HG02571 (cell line): Measurements from ENCODE around the gene GPR176.
A peak's percentile ranks its signal among the peaks of the same experiment; 100 is the strongest.

Source experiments
- ATAC-seq: cut with Tn5 transposase; IDR thresholded peaks from one replicate; pipeline ENCODE4 v1.9.1; 2021; ENCODE audit warnings: mild to moderate bottlenecking, moderate library complexity; ENCODE audit not compliant: unreplicated experiment

The GPR176 gene

DNA sequence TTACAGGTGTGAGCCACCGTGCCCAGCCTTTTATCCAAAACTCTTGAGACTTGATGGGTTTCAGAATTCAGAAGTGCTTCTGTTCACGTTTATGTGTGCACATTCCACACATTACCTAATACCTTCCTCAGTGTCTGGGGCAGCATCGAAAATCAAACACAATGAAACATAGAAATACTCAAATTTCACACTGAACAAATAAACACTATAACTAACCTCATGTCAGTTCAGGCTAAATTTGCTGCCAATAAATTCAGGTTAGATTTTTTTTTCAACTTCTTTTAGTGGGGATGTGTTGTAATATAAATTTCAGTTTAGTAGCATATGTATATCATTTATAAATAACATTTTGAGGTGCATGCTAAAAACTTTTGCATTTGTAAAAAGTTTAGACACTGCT lies 16.6 kb upstream of the GPR176 start:
- no peak for ATAC-seq

DNA sequence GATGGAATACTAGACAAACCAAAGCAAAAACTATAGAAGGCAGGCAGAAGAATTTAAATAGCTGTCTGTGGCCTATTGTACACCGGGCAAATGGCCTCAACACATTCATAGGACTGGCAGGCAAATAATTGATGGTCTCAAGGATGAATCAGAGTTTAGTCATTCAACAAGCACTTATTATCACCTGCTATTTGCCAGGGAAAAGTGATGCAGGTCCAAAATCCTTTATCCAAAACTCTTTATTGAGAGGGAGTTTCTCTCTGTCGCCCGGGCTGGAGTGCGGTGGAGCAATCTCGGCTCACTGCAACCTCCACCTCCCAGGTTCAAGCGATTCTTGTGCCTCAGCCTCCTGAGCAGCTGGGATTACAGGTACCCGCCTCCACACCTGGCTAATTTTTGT lies 16.1 kb upstream of the GPR176 start:
- no peak for ATAC-seq

DNA sequence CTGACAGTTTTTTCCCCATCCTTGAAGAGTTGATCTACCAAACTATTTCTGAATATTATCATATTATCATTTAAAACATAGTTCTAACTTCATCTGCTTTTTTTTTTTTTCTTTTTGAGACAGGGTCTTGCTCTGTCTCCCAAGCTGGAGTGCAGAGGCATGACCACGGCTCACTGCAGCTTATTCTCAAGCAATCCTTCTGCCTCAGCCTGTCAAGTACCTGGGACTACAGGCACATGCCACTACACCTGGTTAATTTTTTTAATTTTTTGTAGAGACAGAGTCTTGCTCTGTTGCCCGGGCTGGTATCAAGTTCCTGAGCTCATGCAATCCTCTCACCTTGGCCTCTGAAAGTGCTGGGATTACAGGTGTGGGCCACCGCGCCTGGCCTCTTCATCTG lies 15.2 kb upstream of the GPR176 start:
- no peak for ATAC-seq

- ATAC-seq = peak; percentile 9
Observed at GRCh38 chr15:39934397-39935071, 14.5 kb upstream of the GPR176 start.

- no peak for ATAC-seq
Observed at GRCh38 chr15:39931615-39932014, 11.5 kb upstream of the GPR176 start.

- ATAC-seq = no peak
Observed at GRCh38 chr15:39926526-39926925, 6.5 kb upstream of the GPR176 start.

DNA sequence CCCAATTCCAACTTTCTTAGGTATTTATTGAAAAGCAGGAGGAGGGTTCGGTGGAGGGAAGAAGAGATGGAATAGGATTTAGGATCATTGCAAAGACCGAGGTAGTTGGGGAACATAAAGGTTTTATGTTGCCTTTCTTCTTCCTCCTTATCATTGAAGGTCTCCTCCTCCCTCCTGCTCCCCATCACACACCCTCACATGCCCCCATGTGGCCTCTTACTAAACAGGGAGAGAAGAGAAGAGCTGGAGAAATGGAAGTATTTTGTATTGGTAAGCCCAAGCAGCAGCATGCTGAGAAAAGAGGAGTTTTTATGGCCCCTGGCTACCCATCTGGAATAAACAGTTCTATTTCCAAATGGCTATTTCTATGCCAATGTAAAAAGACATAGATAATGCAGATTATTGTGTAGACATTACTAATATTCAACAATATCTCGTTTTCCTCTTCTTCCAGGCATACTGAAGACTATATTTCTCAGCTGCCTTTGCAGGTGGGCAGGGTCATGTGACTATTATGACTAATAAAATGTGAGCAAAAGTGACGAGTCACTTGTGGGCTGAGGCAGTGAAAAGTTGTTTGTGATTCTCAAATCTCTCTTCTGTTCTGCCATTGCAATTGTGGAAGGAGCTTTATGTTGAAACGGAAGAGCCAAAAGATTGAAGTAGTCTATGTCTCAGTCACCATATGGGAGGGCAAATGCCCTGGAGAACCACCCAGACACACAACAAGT lies 5.2 kb upstream of the GPR176 start:
- no peak for ATAC-seq

- ATAC-seq = no peak
Observed at GRCh38 chr15:39924437-39924836, 4.4 kb upstream of the GPR176 start.

DNA sequence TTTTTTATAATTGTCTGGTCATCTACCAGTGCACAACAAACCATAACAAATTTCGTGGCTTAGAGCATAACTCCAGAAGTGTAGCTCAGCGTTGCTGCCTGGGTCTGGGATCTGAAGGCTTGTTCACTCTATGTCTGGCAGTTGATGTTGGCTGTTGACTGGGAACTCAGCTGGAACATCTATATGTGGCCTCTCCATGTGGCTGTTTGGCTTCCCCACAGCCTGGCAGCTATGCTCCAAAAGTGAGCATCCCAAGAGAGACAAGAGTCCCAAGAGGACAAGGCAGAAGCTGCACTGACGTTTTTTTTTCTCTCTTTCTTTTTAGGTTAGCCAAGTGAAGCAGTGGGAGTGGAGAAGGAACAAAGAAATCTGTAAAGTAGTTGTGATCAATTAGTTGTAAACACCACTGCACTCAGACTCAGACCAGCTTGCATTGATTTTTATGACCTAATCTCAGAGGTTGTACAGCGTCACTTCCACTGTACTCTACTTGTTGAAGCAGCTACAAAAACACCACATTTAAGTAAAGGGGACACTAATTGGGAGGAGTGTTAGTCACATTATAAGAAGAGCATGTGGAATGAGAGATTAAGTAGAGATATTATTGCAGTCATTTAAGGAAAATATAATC lies 2.5 kb upstream of the GPR176 start:
- no peak for ATAC-seq

GRCh38 chr15:39921274-39921638 lies 1.2 kb upstream of the GPR176 start:
- no peak for ATAC-seq

- peak; percentile 87 for ATAC-seq
Observed at GRCh38 chr15:39920510-39921273, 626 bp upstream of the GPR176 start.

DNA sequence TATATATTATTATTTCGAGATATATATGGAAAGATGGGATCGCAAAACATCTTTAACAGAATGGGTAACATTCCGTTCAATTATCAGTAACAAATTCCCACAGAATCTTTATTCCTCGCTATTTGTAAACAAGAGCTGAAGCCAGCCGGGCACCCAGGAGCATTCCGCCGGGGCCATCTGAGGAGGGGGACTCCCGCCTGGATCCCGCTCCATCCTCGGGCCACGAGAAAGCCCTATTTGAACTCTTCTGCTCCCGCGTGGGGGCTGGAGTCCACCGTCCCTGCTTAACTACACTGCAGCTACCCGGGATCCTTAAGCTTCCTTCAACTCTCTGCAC lies 687 bp downstream of the GPR176 start:
- ATAC-seq = no peak

DNA sequence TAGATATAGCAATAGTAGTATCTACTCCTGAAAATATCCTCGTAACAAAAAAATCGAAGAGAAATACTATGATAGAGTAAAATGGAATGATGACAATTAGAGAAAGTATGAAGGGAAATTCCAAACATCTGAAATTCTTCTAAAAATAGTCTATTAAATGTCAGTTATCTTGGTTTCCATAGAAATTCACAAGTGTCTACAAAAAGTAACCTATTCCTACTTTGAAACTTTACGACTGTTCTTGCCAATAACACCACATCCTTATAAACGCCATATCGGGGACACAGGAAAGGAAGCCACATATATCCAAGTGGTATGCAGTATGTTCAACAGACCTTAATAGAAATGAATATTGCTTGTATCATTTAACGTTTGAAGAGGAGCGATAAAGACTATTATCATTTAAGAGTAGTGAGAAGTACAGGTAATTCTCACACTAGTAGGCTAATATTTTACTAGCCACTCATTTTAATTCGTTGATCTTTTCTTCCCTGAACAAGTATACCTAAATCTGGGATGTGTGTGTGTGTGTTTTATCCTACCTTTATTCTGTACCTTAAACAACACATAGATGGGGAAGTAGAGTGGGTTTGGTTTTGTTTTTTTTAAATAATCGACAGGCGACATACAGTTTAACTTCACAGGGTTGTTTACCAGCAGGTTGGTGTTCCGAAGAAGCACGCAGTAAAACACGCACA lies 1.2 kb downstream of the GPR176 start:
- ATAC-seq = no peak

GRCh38 chr15:39914977-39915376 lies 5.1 kb downstream of the GPR176 start:
- no peak for ATAC-seq

DNA sequence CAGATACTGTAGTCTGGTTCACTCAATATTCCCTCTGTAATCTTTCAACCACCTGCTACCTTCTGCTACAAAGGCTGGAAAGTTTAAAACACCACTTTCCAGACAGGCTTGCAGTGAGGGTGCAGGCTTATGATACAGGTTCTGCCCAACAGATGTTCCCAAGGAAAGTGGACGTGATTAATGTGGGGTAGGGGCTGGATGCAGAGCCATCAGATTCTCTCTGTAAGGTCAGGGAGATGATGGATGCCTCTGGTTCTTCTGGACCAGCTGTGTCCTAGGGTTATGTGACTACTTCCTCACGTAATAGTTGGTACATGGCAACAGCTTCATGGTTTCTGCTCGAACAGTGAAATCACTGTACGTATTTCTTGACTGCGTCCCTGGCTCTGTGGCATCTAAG lies 11.1 kb downstream of the GPR176 start:
- ATAC-seq = no peak

DNA sequence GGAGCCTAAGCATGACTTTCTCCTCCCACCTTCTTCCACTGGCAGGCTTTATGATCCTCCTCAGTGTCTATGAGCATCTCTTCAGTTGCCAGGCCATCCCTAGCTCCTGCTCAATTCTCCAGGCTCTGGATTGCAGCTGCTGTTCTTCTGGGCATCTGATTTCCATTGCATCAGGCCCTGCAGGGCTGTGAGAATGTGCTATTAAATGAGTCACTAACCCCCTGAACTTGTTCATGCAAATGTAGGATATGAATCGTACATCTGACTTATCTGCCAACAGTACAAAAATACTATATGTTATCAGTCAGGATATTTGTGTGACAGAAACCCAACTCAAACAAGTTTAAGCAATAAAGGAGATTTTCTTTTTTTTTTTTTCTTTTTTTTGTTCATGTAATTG lies 11.9 kb downstream of the GPR176 start:
- ATAC-seq = no peak

DNA sequence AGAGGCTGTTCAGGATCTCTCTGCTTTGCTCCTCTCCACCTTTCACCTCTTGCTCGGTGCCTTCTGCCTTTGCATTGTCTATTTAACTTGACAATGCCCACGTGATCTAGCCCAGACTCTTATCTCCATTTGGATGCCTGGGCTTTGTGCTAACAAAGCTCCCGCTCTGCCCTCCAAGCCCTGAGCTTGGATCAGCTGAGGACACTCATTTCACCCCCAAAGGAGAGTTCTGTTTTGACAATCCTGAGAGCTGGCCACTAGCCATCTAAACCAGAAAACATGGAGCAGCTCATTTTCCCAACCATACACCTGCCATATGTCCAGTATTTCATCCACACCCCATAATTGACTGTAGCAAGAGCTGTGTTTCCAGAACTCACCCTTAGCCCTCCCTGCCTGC lies 12.8 kb downstream of the GPR176 start:
- no peak for ATAC-seq

DNA sequence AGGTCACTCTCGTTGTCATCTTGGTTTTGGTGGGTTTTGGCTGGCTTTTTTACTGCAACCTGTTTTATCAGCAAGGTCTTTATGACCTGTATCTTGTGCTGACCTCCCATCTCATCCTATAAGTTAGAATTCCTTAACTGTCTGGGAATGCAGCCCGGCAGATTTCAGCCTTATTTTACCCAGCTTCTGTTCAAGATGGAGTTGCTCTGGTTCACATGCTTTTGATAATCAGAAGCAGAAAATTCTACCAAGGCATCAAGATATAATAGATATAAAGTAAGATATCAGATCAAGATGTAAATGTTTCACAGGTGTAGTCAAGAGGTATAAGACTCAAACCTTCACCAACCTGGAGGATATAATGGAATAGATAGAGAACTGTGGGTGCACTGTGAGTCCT lies 16.0 kb downstream of the GPR176 start:
- ATAC-seq = no peak

DNA sequence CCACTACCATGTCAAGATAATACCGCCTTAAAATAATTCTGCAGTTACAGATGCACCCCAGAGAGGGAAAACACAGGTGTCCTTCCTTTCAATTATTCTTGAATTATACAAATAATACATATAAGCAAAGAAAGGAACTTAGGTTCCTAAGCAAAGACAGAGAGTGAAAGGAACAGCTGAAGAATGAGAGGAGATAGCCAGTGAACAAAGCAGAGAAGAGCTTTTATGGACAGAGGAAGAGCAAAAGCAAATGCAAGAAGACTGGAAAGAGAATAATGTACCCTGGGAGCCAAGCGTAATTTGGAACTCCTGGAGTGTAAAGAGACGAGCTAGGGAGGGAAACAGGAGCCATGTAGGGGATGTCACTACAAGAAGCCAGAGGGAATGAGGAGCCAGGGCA lies 21.7 kb downstream of the GPR176 start:
- no peak for ATAC-seq

GRCh38 chr15:39896846-39897245 lies 23.2 kb downstream of the GPR176 start:
- ATAC-seq = no peak

DNA sequence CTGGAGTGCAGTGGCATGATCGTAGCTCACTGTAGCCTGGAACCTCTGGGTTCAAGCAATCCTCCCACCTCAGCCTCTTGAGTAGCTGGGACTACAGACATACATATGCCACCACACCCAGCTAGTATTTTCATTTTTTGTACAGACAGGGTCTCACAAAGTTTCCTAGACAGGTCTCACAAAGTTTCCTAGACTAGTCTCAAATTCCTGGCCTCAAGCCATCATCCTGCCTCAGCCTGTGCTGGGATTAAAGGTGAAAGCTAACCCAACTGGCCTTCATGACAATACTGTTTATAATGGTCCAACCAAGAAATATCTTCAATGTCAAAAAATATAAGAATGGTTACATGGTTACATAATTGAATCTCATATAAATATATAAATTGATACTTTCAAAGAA lies 24.0 kb downstream of the GPR176 start:
- no peak for ATAC-seq
